Neural progenitor cell (in vitro differentiated cells): ENCODE results near the gene TMEFF2. TPM values are rescaled to one million over a fixed set of nuclear protein-coding genes. Genes with fewer than 3 reads are reported as not detected.

Experiments used
- DNase-seq: peaks from one replicate; pipeline ENCODE4 v3.0.0-alpha.2; 2016; ENCODE audit warnings: low spot score
- H2AFZ ChIP-seq: fragments of 200-600 bp; sonication (generic); replicated peaks from 2 replicates; pipeline ENCODE4 v1.6.1; 2016; ENCODE audit warnings: antibody characterized with exemption
- H3F3A ChIP-seq: fragments of 200-600 bp; sonication (generic); 2 replicates; pipeline ENCODE4 v1.6.1; 2016; ENCODE audit warnings: antibody characterized with exemption, low read depth
- H3K27ac ChIP-seq: fragments of 200-600 bp; sonication (generic); 2 replicates; pipeline ENCODE4 v1.5.1; 2016; ENCODE audit warnings: mild to moderate bottlenecking
- H3K27me3 ChIP-seq: fragments of 200-600 bp; sonication (generic); 2 replicates; pipeline ENCODE4 v1.6.1; 2016; ENCODE audit warnings: mild to moderate bottlenecking, moderate library complexity
- H3K36me3 ChIP-seq: fragments of 200-600 bp; sonication (generic); 2 replicates; pipeline ENCODE4 v1.5.1; 2016
- H3K4me1 ChIP-seq: fragments of 200-600 bp; sonication (generic); 2 replicates; pipeline ENCODE4 v1.6.1; 2016; ENCODE audit warnings: mixed run types
- H3K4me2 ChIP-seq: fragments of 200-600 bp; sonication (generic); 2 replicates; pipeline ENCODE4 v1.6.1; 2016
- H3K4me3 ChIP-seq: fragments of 200-600 bp; sonication (generic); 2 replicates; pipeline ENCODE4 v1.5.1; 2016
- H3K79me2 ChIP-seq: fragments of 200-600 bp; sonication (generic); 2 replicates; pipeline ENCODE4 v1.6.1; 2016; ENCODE audit warnings: low read depth
- H3K9ac ChIP-seq: fragments of 200-600 bp; sonication (generic); 2 replicates; pipeline ENCODE4 v1.6.1; 2016
- H3K9me3 ChIP-seq: fragments of 200-600 bp; sonication (generic); 2 replicates; pipeline ENCODE4 v1.5.1; 2016; ENCODE audit warnings: low read depth
- H4K20me1 ChIP-seq: fragments of 200-600 bp; sonication (generic); 2 replicates; pipeline ENCODE4 v1.6.1; 2016; ENCODE audit warnings: low read depth
- H3K27ac Mint-ChIP-seq: 3 replicates; pipeline ENCODE4 v1.8.0; 2021; ENCODE audit warnings: mixed read lengths
- H3K27me3 Mint-ChIP-seq: 2 replicates; pipeline ENCODE4 v1.8.0; 2022; ENCODE audit warnings: low read depth, mild to moderate bottlenecking, inconsistent platforms, moderate library complexity, mixed read lengths; ENCODE audit not compliant: insufficient read depth
- H3K36me3 Mint-ChIP-seq: 3 replicates; pipeline ENCODE4 v1.8.0; 2021; ENCODE audit warnings: mixed read lengths
- H3K4me1 Mint-ChIP-seq: 3 replicates; pipeline ENCODE4 v1.8.0; 2021; ENCODE audit warnings: mixed read lengths
- H3K4me3 Mint-ChIP-seq: 3 replicates; pipeline ENCODE4 v1.8.0; 2021; ENCODE audit warnings: mild to moderate bottlenecking, moderate library complexity, mixed read lengths
- H3K9me3 Mint-ChIP-seq: 3 replicates; pipeline ENCODE4 v1.8.0; 2020; ENCODE audit warnings: mixed read lengths
- CTCF ChIP-seq: fragments of 200-600 bp; sonication (generic); IDR thresholded peaks from 2 replicates; pipeline ENCODE4 v1.5.1; 2017; ENCODE audit warnings: antibody characterized with exemption, mild to moderate bottlenecking
- EZH2 ChIP-seq: fragments of 200-600 bp; sonication (generic); IDR thresholded peaks from 2 replicates; pipeline ENCODE4 v1.6.1; 2017; ENCODE audit warnings: antibody characterized with exemption, mild to moderate bottlenecking, moderate library complexity
- EZH2phosphoT487 ChIP-seq: fragments of 200-600 bp; sonication (generic); IDR thresholded peaks from 2 replicates; pipeline ENCODE4 v1.6.1; 2017; ENCODE audit warnings: antibody characterized with exemption
- total RNA-seq: library from RNA; depleted of rRNA; stranded (reverse); fragments of >200 nt; gene quantifications from 2 replicates; pipeline ENCODE4 v1.2.3, GENCODE V29; 2015; ENCODE audit warnings: low replicate concordance

The TMEFF2 gene
- total RNA-seq, 1 donor from 2014 or later: 1.7 TPM

GRCh38 chr2:192206399-192206798 is 11.7 kb upstream of the TMEFF2 start:
- no peak for TF ChIP-seq EZH2
- no peak for TF ChIP-seq CTCF
- TF ChIP-seq EZH2phosphoT487: no peak
- no peak overlapping the region for H2AFZ ChIP-seq
- H3K4me2 ChIP-seq: no peak overlapping the region
- H3K9me3 Mint-ChIP-seq: no peaks in the 10 kb centered on the region
- H3K4me1 ChIP-seq: no peaks in the 10 kb centered on the region
- no peak for DNase-seq
- H3K4me1 Mint-ChIP-seq: no peaks in the 10 kb centered on the region
- no peaks in the 10 kb centered on the region for H4K20me1 ChIP-seq
- no peaks in the 10 kb centered on the region for H3K79me2 ChIP-seq
- no peaks in the 10 kb centered on the region for H3K36me3 ChIP-seq
- H3K9ac ChIP-seq: no peak overlapping the region
- H3K36me3 Mint-ChIP-seq: no peaks in the 10 kb centered on the region
- H3K27ac Mint-ChIP-seq: no peak overlapping the region
- H3K27me3 Mint-ChIP-seq: no peaks in the 10 kb centered on the region
- no peaks in the 10 kb centered on the region for H3F3A ChIP-seq
- no peak overlapping the region for H3K4me3 Mint-ChIP-seq
- H3K4me3 ChIP-seq: no peak overlapping the region
- no peak overlapping the region for H3K27ac ChIP-seq
- no peaks in the 10 kb centered on the region for H3K9me3 ChIP-seq
- no peaks in the 10 kb centered on the region for H3K27me3 ChIP-seq

GRCh38 chr2:192203876-192204275 is 9.1 kb upstream of the TMEFF2 start:
- H3K79me2 ChIP-seq: no peaks in the 10 kb centered on the region

GRCh38 chr2:192202373-192202772 is 7.6 kb upstream of the TMEFF2 start:
- no peak overlapping the region for H3K4me3 Mint-ChIP-seq
- no peaks in the 10 kb centered on the region for H3F3A ChIP-seq
- H3K36me3 ChIP-seq: no peaks in the 10 kb centered on the region
- H3K9me3 ChIP-seq: no peaks in the 10 kb centered on the region
- DNase-seq: no peak
- H3K4me2 ChIP-seq: no peak overlapping the region
- peaks cover under 1% of the 10 kb centered on the region for H3K4me1 Mint-ChIP-seq
- H3K27me3 Mint-ChIP-seq: no peaks in the 10 kb centered on the region
- no peak overlapping the region for H3K27ac Mint-ChIP-seq
- no peak overlapping the region for H3K27ac ChIP-seq
- H3K4me3 ChIP-seq: no peak overlapping the region
- H3K36me3 Mint-ChIP-seq: no peaks in the 10 kb centered on the region
- H3K9me3 Mint-ChIP-seq: no peaks in the 10 kb centered on the region
- TF ChIP-seq EZH2phosphoT487 (no peak), CTCF (no peak), EZH2 (no peak)
- H3K9ac ChIP-seq: no peak overlapping the region
- H3K79me2 ChIP-seq: no peaks in the 10 kb centered on the region
- H3K27me3 ChIP-seq: peaks cover 40% of the 10 kb centered on the region
- no peaks in the 10 kb centered on the region for H4K20me1 ChIP-seq
- no peaks in the 10 kb centered on the region for H3K4me1 ChIP-seq
- no peak overlapping the region for H2AFZ ChIP-seq

More at GRCh38 chr2:192203876-192204275, 9.1 kb upstream of the TMEFF2 start:
- H3K36me3 Mint-ChIP-seq: no peaks in the 10 kb centered on the region
- no peaks in the 10 kb centered on the region for H3K4me1 ChIP-seq
- no peak for DNase-seq
- no peak overlapping the region for H3K27ac Mint-ChIP-seq
- H3K9me3 ChIP-seq: no peaks in the 10 kb centered on the region
- no peak overlapping the region for H3K27ac ChIP-seq
- H3K36me3 ChIP-seq: no peaks in the 10 kb centered on the region
- H3K27me3 Mint-ChIP-seq: no peaks in the 10 kb centered on the region
- H3K4me3 ChIP-seq: no peak overlapping the region
- no peak overlapping the region for H2AFZ ChIP-seq
- H3F3A ChIP-seq: no peaks in the 10 kb centered on the region
- H3K9me3 Mint-ChIP-seq: no peaks in the 10 kb centered on the region
- TF ChIP-seq EZH2phosphoT487 (no peak), CTCF (no peak), EZH2 (no peak)
- no peak overlapping the region for H3K4me3 Mint-ChIP-seq
- peaks cover 25% of the 10 kb centered on the region for H3K27me3 ChIP-seq
- H3K4me1 Mint-ChIP-seq: no peaks in the 10 kb centered on the region
- H3K4me2 ChIP-seq: no peak overlapping the region
- no peak overlapping the region for H3K9ac ChIP-seq
- H4K20me1 ChIP-seq: no peaks in the 10 kb centered on the region
